Activated CD4-positive, CD25-positive, alpha-beta regulatory T cell treated with anti-CD3 and anti-CD28 coated beads, Interleukin-2, amount 50 U/mL, for 72 hours (primary cell): Measurements from ENCODE around the gene BLVRB.
"Not testable (repeated sequence)": the region's sequence is repeated elsewhere in the genome, so short reads cannot be mapped to it uniquely, and the experiment has no call there.

ENCODE experiments used
- DNase-seq: peaks from one replicate; pipeline ENCODE4 v3.0.0; 2021

BLVRB gene

GRCh38 chr19:40465557-40466218, at the start of gene BLVRB:
Gene BLVRB, minus strand, starts transcription at chr19:40465745. Its CDS starts 57 bp downstream, at chr19:40465688.
- DNase-seq, result peak; percentile 100

GRCh38 chr19:40513741-40514315, 48.3 kb upstream of the BLVRB start:
- no peak for DNase-seq

- DNase-seq, result no peak
Measured at GRCh38 chr19:40513345-40513678, 47.8 kb upstream of the BLVRB start.

GRCh38 chr19:40512473-40513344, 47.2 kb upstream of the BLVRB start:
- no peak for DNase-seq

GRCh38 chr19:40512110-40512472, 46.5 kb upstream of the BLVRB start:
- no peak for DNase-seq

- DNase-seq, result no peak
Measured at GRCh38 chr19:40511487-40511886, 45.9 kb upstream of the BLVRB start.

GRCh38 chr19:40510526-40511115, 45.1 kb upstream of the BLVRB start:
- DNase-seq, result no peak

GRCh38 chr19:40508739-40509260, 43.3 kb upstream of the BLVRB start:
- no peak for DNase-seq

GRCh38 chr19:40507892-40508291, 42.3 kb upstream of the BLVRB start:
- no peak for DNase-seq

GRCh38 chr19:40506099-40506498, 40.6 kb upstream of the BLVRB start:
- DNase-seq, result no peak

GRCh38 chr19:40503320-40503695, 37.8 kb upstream of the BLVRB start:
- no peak for DNase-seq

- DNase-seq, result no peak
Measured at GRCh38 chr19:40502647-40503319, 37.2 kb upstream of the BLVRB start.

GRCh38 chr19:40502081-40502480, 36.5 kb upstream of the BLVRB start:
- DNase-seq, result no peak

- DNase-seq, result no peak
Measured at GRCh38 chr19:40501599-40501998, 36.1 kb upstream of the BLVRB start.

- not testable (repeated sequence) for DNase-seq
Measured at GRCh38 chr19:40500678-40501530, 35.4 kb upstream of the BLVRB start.

GRCh38 chr19:40499320-40499719, 33.8 kb upstream of the BLVRB start:
- DNase-seq, result no peak

GRCh38 chr19:40497214-40497613, 31.7 kb upstream of the BLVRB start:
- no peak for DNase-seq

- no peak for DNase-seq
Measured at GRCh38 chr19:40494191-40494838, 28.8 kb upstream of the BLVRB start.

- no peak for DNase-seq
Measured at GRCh38 chr19:40493778-40494177, 28.2 kb upstream of the BLVRB start.

- DNase-seq, result no peak
Measured at GRCh38 chr19:40492274-40492673, 26.7 kb upstream of the BLVRB start.

GRCh38 chr19:40489882-40490230, 24.3 kb upstream of the BLVRB start:
- no peak for DNase-seq

- no peak for DNase-seq
Measured at GRCh38 chr19:40486017-40486416, 20.5 kb upstream of the BLVRB start.
